Neural progenitor cell (in vitro differentiated cells): ENCODE data around the gene SPINDOC. TPM values are rescaled to one million over a fixed set of nuclear protein-coding genes. Genes with fewer than 3 reads are reported as not detected.

Experiments
- DNase-seq: peaks from one replicate; pipeline ENCODE4 v3.0.0-alpha.2; 2016; ENCODE audit warnings: low spot score
- H2AFZ ChIP-seq: fragments of 200-600 bp; sonication (generic); replicated peaks from 2 replicates; pipeline ENCODE4 v1.6.1; 2016; ENCODE audit warnings: antibody characterized with exemption
- H3F3A ChIP-seq: fragments of 200-600 bp; sonication (generic); 2 replicates; pipeline ENCODE4 v1.6.1; 2016; ENCODE audit warnings: antibody characterized with exemption, low read depth
- H3K27ac ChIP-seq: fragments of 200-600 bp; sonication (generic); 2 replicates; pipeline ENCODE4 v1.5.1; 2016; ENCODE audit warnings: mild to moderate bottlenecking
- H3K27me3 ChIP-seq: fragments of 200-600 bp; sonication (generic); 2 replicates; pipeline ENCODE4 v1.6.1; 2016; ENCODE audit warnings: mild to moderate bottlenecking, moderate library complexity
- H3K36me3 ChIP-seq: fragments of 200-600 bp; sonication (generic); 2 replicates; pipeline ENCODE4 v1.5.1; 2016
- H3K4me1 ChIP-seq: fragments of 200-600 bp; sonication (generic); 2 replicates; pipeline ENCODE4 v1.6.1; 2016; ENCODE audit warnings: mixed run types
- H3K4me2 ChIP-seq: fragments of 200-600 bp; sonication (generic); 2 replicates; pipeline ENCODE4 v1.6.1; 2016
- H3K4me3 ChIP-seq: fragments of 200-600 bp; sonication (generic); 2 replicates; pipeline ENCODE4 v1.5.1; 2016
- H3K79me2 ChIP-seq: fragments of 200-600 bp; sonication (generic); 2 replicates; pipeline ENCODE4 v1.6.1; 2016; ENCODE audit warnings: low read depth
- H3K9ac ChIP-seq: fragments of 200-600 bp; sonication (generic); 2 replicates; pipeline ENCODE4 v1.6.1; 2016
- H3K9me3 ChIP-seq: fragments of 200-600 bp; sonication (generic); 2 replicates; pipeline ENCODE4 v1.5.1; 2016; ENCODE audit warnings: low read depth
- H4K20me1 ChIP-seq: fragments of 200-600 bp; sonication (generic); 2 replicates; pipeline ENCODE4 v1.6.1; 2016; ENCODE audit warnings: low read depth
- H3K27ac Mint-ChIP-seq: 3 replicates; pipeline ENCODE4 v1.8.0; 2021; ENCODE audit warnings: mixed read lengths
- H3K27me3 Mint-ChIP-seq: 2 replicates; pipeline ENCODE4 v1.8.0; 2022; ENCODE audit warnings: low read depth, mild to moderate bottlenecking, inconsistent platforms, moderate library complexity, mixed read lengths; ENCODE audit not compliant: insufficient read depth
- H3K36me3 Mint-ChIP-seq: 3 replicates; pipeline ENCODE4 v1.8.0; 2021; ENCODE audit warnings: mixed read lengths
- H3K4me1 Mint-ChIP-seq: 3 replicates; pipeline ENCODE4 v1.8.0; 2021; ENCODE audit warnings: mixed read lengths
- H3K4me3 Mint-ChIP-seq: 3 replicates; pipeline ENCODE4 v1.8.0; 2021; ENCODE audit warnings: mild to moderate bottlenecking, moderate library complexity, mixed read lengths
- H3K9me3 Mint-ChIP-seq: 3 replicates; pipeline ENCODE4 v1.8.0; 2020; ENCODE audit warnings: mixed read lengths
- EZH2 ChIP-seq: fragments of 200-600 bp; sonication (generic); IDR thresholded peaks from 2 replicates; pipeline ENCODE4 v1.6.1; 2017; ENCODE audit warnings: antibody characterized with exemption, mild to moderate bottlenecking, moderate library complexity
- EZH2phosphoT487 ChIP-seq: fragments of 200-600 bp; sonication (generic); IDR thresholded peaks from 2 replicates; pipeline ENCODE4 v1.6.1; 2017; ENCODE audit warnings: antibody characterized with exemption
- total RNA-seq: library from RNA; depleted of rRNA; stranded (reverse); fragments of >200 nt; gene quantifications from 2 replicates; pipeline ENCODE4 v1.2.3, GENCODE V29; 2015; ENCODE audit warnings: low replicate concordance
- TF ChIP-seq, protein P1 (sequence below): fragments of 200-600 bp; sonication (generic); IDR thresholded peaks from 2 replicates; pipeline ENCODE4 v1.5.1; 2017; ENCODE audit warnings: antibody characterized with exemption, mild to moderate bottlenecking

Gene SPINDOC
- total RNA-seq, 1 donor from 2014 or later = 27.2 TPM

DNA sequence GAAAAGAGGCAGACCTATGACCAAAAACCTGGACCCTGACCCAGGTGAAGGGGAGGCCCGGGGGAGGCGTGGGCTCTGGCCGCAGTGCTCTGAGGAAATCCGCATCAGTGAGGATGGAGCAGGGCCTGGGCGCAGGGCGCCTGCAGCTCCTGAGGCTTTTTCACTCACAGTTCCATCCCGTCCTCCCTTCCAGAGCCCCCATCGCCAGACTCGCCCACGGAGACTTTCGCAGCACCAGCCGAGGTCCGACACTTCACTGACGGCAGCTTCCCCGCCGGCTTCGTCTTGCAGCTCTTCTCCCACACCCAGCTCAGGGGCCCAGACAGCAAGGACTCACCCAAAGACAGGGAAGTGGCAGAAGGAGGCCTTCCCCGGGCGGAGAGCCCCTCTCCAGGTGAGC, 5.4 kb downstream of the SPINDOC start:
- Mint-ChIP-seq H3K27ac (no peak overlapping the region), H3K36me3 (peaks cover 48% of the 10 kb centered on the region), H3K9me3 (peaks cover 2% of the 10 kb centered on the region), H3K4me1 (peaks cover 18% of the 10 kb centered on the region), H3K4me3 (no peak overlapping the region), H3K27me3 (peaks cover 3% of the 10 kb centered on the region)
- H3K79me2 ChIP-seq = peaks cover 60% of the 10 kb centered on the region
- peaks cover 10% of the 10 kb centered on the region for H3K4me1 ChIP-seq
- H3K36me3 ChIP-seq = peaks cover 3% of the 10 kb centered on the region
- no peaks in the 10 kb centered on the region for H3K27me3 ChIP-seq
- TF ChIP-seq EZH2 = no peak
- TF ChIP-seq, protein P1, sequence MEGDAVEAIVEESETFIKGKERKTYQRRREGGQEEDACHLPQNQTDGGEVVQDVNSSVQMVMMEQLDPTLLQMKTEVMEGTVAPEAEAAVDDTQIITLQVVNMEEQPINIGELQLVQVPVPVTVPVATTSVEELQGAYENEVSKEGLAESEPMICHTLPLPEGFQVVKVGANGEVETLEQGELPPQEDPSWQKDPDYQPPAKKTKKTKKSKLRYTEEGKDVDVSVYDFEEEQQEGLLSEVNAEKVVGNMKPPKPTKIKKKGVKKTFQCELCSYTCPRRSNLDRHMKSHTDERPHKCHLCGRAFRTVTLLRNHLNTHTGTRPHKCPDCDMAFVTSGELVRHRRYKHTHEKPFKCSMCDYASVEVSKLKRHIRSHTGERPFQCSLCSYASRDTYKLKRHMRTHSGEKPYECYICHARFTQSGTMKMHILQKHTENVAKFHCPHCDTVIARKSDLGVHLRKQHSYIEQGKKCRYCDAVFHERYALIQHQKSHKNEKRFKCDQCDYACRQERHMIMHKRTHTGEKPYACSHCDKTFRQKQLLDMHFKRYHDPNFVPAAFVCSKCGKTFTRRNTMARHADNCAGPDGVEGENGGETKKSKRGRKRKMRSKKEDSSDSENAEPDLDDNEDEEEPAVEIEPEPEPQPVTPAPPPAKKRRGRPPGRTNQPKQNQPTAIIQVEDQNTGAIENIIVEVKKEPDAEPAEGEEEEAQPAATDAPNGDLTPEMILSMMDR = no peak
- no peak for TF ChIP-seq EZH2phosphoT487
- DNase-seq = no peak
- no peaks in the 10 kb centered on the region for H3K9me3 ChIP-seq
- no peak overlapping the region for H2AFZ ChIP-seq
- peaks cover 64% of the 10 kb centered on the region for H4K20me1 ChIP-seq
- H3K9ac ChIP-seq = no peak overlapping the region
- H3K4me2 ChIP-seq = no peak overlapping the region
- H3K27ac ChIP-seq = no peak overlapping the region
- peaks cover 2% of the 10 kb centered on the region for H3F3A ChIP-seq
- H3K4me3 ChIP-seq = no peak overlapping the region

- peaks cover 2% of the 10 kb centered on the region for H3K9me3 Mint-ChIP-seq
- Histone ChIP-seq H3F3A (no peaks in the 10 kb centered on the region), H3K9ac (no peak overlapping the region), H3K4me1 (no peaks in the 10 kb centered on the region), H3K4me3 (no peak overlapping the region), H3K27ac (no peak overlapping the region), H4K20me1 (peaks cover 39% of the 10 kb centered on the region), H3K79me2 (peaks cover 32% of the 10 kb centered on the region), H2AFZ (no peak overlapping the region), H3K4me2 (no peak overlapping the region), H3K27me3 (no peaks in the 10 kb centered on the region), H3K9me3 (no peaks in the 10 kb centered on the region), H3K36me3 (peaks cover 3% of the 10 kb centered on the region)
- no peak overlapping the region for H3K27ac Mint-ChIP-seq
- TF ChIP-seq, protein P1 = no peak
- TF ChIP-seq EZH2 (no peak), EZH2phosphoT487 (no peak)
- H3K4me1 Mint-ChIP-seq = no peaks in the 10 kb centered on the region
- H3K36me3 Mint-ChIP-seq = peaks cover 46% of the 10 kb centered on the region
- peaks cover 7% of the 10 kb centered on the region for H3K27me3 Mint-ChIP-seq
- no peak for DNase-seq
- H3K4me3 Mint-ChIP-seq = no peak overlapping the region
These were observed 8.2 kb downstream of the SPINDOC start for GRCh38 chr11:63821411-63821810.

DNA sequence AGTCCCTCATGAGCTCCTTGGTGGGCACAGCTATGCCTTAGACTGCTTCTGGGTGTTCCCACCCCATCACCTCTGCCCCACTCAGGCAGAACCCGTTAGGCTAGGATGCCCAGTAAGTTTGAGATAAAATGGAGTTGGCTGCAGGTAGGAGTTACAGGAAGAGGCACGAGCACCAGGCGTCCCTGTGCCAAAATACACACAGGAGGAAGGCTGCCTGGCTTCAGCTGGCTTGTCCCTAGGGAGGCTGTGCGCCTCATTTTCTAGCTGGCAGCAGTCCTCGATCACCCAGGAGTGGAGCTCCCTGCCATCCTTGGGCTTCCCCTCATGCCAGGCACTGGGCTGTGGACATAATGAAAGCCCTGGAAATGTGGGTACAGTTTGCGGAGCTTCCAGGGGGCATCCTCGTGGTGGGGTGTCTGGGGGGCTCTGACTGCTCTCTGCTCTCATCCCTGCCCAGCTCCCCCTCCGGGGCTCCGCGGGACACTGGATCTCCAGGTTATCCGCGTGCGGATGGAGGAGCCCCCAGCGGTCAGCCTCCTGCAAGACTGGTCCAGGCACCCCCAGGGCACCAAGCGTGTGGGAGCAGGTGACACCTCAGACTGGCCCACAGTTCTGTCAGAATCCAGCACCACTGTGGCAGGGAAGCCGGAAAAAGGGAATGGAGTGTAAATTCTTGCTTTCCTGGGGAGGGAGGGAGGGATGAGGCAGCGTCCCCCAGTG, 13.4 kb downstream of the SPINDOC start:
- Mint-ChIP-seq H3K9me3 (no peaks in the 10 kb centered on the region), H3K4me1 (no peaks in the 10 kb centered on the region), H3K36me3 (peaks cover 25% of the 10 kb centered on the region), H3K27ac (no peak overlapping the region), H3K27me3 (peaks cover 4% of the 10 kb centered on the region), H3K4me3 (no peak overlapping the region)
- no peak overlapping the region for H3K4me2 ChIP-seq
- no peaks in the 10 kb centered on the region for H3K79me2 ChIP-seq
- no peak for DNase-seq
- H4K20me1 ChIP-seq = peaks cover 17% of the 10 kb centered on the region
- peaks cover 12% of the 10 kb centered on the region for H3F3A ChIP-seq
- H3K9ac ChIP-seq = no peak overlapping the region
- TF ChIP-seq, protein P1 = no peak
- TF ChIP-seq EZH2 (no peak), EZH2phosphoT487 (no peak)
- no peaks in the 10 kb centered on the region for H3K36me3 ChIP-seq
- no peaks in the 10 kb centered on the region for H3K27me3 ChIP-seq
- H3K9me3 ChIP-seq = no peaks in the 10 kb centered on the region
- no peak overlapping the region for H3K4me3 ChIP-seq
- no peak overlapping the region for H2AFZ ChIP-seq
- no peak overlapping the region for H3K27ac ChIP-seq
- peaks cover 5% of the 10 kb centered on the region for H3K4me1 ChIP-seq
